HCT116 (cell line): Measurements from ENCODE around the gene ATN1. TPM values are rescaled to one million over a fixed set of nuclear protein-coding genes. Genes with fewer than 3 reads are reported as not detected.

Source experiments
- ATAC-seq: fragments of 200-7000 bp; cut with Tn5 transposase; 2 replicates; pipeline ENCODE4 v1.9.1; 2020; ENCODE audit warnings: mild to moderate bottlenecking, moderate library complexity
- BruUV-seq: library from RNA; stranded (reverse); fragments of 400-500 nt; replicated peaks from 2 replicates; lab custom pipeline; 2021; lab: Mats Ljungman, UMichigan
- CTCF ChIA-PET: fragments of 300-600 bp; sonication (Branson Sonifier 250); formaldehyde crosslinking; loops from one replicate; lab custom pipeline; 2021; ENCODE audit warnings: antibody characterized with exemption; lab: Charles Lee
- POLR2A ChIA-PET: fragments of 300-600, 350-600 bp; sonication (Branson Sonifier 250); formaldehyde crosslinking; loops from one replicate; lab custom pipeline; 2021; ENCODE audit warnings: antibody characterized with exemption; lab: Charles Lee
- RAD21 ChIA-PET, 2 experiments: fragments of 300-600 bp; sonication (Branson Sonifier 250); formaldehyde crosslinking; loops; one replicate each; lab custom pipeline; 2023; ENCODE audit warnings: low total read pairs in 2 of 2; ENCODE audit not compliant: uncharacterized antibody in 2 of 2, unreplicated experiment in 2 of 2, low non-redundant PET in 1 of 2; lab: Charles Lee
- DNase-seq: peaks from one replicate; pipeline ENCODE4 v3.0.0-alpha.2; 2010; ENCODE audit warnings: low read depth, low spot score
- H2AFZ ChIP-seq: fragments of 200-600 bp; shearing (Covaris generic), sonication (generic); 2 replicates; pipeline ENCODE4 v1.6.1; 2017; ENCODE audit warnings: low read depth, mixed run types, mixed read lengths, antibody characterized with exemption, low read length; ENCODE audit not compliant: poor library complexity, severe bottlenecking
- H3K27ac ChIP-seq: 2 replicates; pipeline ENCODE4 v1.5.1; 2012; ENCODE audit warnings: low read depth, low read length
- H3K27me3 ChIP-seq: fragments of 200-600 bp; sonication (generic); 2 replicates; pipeline ENCODE4 v1.6.1; 2016; ENCODE audit warnings: mixed run types, low read length, mixed read lengths; ENCODE audit not compliant: insufficient read depth
- H3K36me3 ChIP-seq, 2 experiments: fragments of 200-500 bp in 1 of 2; fragments of 200-600 bp in 1 of 2; sonication (Bioruptor generic) in 1 of 2; sonication (generic) in 1 of 2; 2 replicates each; pipeline versions ENCODE4 v1.5.1 to v1.6.1; 2014 to 2016; ENCODE audit warnings: low read length in 2 of 2, inconsistent platforms in 1 of 2, mixed read lengths in 1 of 2, mixed run types in 1 of 2; ENCODE audit not compliant: insufficient read depth in 2 of 2, control insufficient read depth in 1 of 2
- H3K4me1 ChIP-seq, 2 experiments: fragments of 200-600 bp in 1 of 2; sonication (generic) in 1 of 2; 2 replicates each; pipeline versions ENCODE4 v1.5.1 to v1.6.1; 2012 to 2017; ENCODE audit warnings: low read length in 2 of 2, inconsistent platforms in 1 of 2, mild to moderate bottlenecking in 1 of 2, mixed read lengths in 1 of 2, mixed run types in 1 of 2, moderate library complexity in 1 of 2; ENCODE audit not compliant: insufficient read depth in 2 of 2, control insufficient read depth in 1 of 2
- H3K4me2 ChIP-seq: fragments of 200-600 bp; sonication (generic); 2 replicates; pipeline ENCODE4 v1.6.1; 2017; ENCODE audit warnings: mixed run types, low read length, mixed read lengths
- H3K4me3 ChIP-seq, 2 experiments: fragments of 200-600 bp in 1 of 2; sonication (generic) in 1 of 2; replicated peaks in 1 of 2; 2 replicates each; pipeline ENCODE4 v1.5.1; 2011 to 2016; ENCODE audit warnings: low read length in 2 of 2, control low read depth in 1 of 2, low read depth in 1 of 2, mild to moderate bottlenecking in 1 of 2, mixed read lengths in 1 of 2, mixed run types in 1 of 2
- H3K79me2 ChIP-seq: fragments of 200-600 bp; sonication (generic); 2 replicates; pipeline ENCODE4 v1.6.1; 2017; ENCODE audit warnings: mild to moderate bottlenecking, mixed run types, low read length, moderate library complexity, mixed read lengths; ENCODE audit not compliant: insufficient read depth
- H3K9ac ChIP-seq: fragments of 200-600 bp; sonication (generic); 2 replicates; pipeline ENCODE4 v1.6.1; 2016; ENCODE audit warnings: low read length, mixed read lengths
- H3K9me2 ChIP-seq: fragments of 200-600 bp; sonication (generic), shearing (Covaris generic); 2 replicates; pipeline ENCODE4 v1.6.1; 2017; ENCODE audit warnings: mixed run types, mild to moderate bottlenecking, moderate library complexity; ENCODE audit not compliant: insufficient read depth
- H3K9me3 ChIP-seq, 2 experiments: fragments of 200-500 bp in 1 of 2; fragments of 200-600 bp in 1 of 2; sonication (Bioruptor generic) in 1 of 2; sonication (generic) in 1 of 2; 2 replicates each; pipeline ENCODE4 v1.6.1; 2014 to 2017; ENCODE audit warnings: low read length in 2 of 2, mixed read lengths in 2 of 2, inconsistent platforms in 1 of 2, low read depth in 1 of 2, mild to moderate bottlenecking in 1 of 2, mixed run types in 1 of 2, moderate library complexity in 1 of 2; ENCODE audit not compliant: control insufficient read depth in 1 of 2, insufficient read depth in 1 of 2
- H4K20me1 ChIP-seq: fragments of 200-600 bp; sonication (generic), shearing (Covaris generic); 2 replicates; pipeline ENCODE4 v1.6.1; 2017; ENCODE audit warnings: mixed run types, mild to moderate bottlenecking, moderate library complexity; ENCODE audit not compliant: insufficient read depth
- ATF3 ChIP-seq: IDR thresholded peaks from 2 replicates; pipeline ENCODE4 v1.6.1; 2012
- CBX3 ChIP-seq: IDR thresholded peaks from 2 replicates; pipeline ENCODE4 v1.6.1; 2012; ENCODE audit warnings: low read depth
- CEBPB ChIP-seq: IDR thresholded peaks from 2 replicates; pipeline ENCODE4 v1.6.1; 2012; ENCODE audit warnings: low read depth
- EGR1 ChIP-seq: IDR thresholded peaks from 2 replicates; pipeline ENCODE4 v1.6.1; 2012; ENCODE audit warnings: low read depth
- ELF1 ChIP-seq: IDR thresholded peaks from 2 replicates; pipeline ENCODE4 v1.6.1; 2012; ENCODE audit warnings: low read depth, borderline replicate concordance
- EZH2 ChIP-seq: fragments of 200-600 bp; sonication (generic); IDR thresholded peaks from 2 replicates; pipeline ENCODE4 v1.6.1; 2017; ENCODE audit warnings: antibody characterized with exemption, mixed run types
- EZH2phosphoT487 ChIP-seq: fragments of 200-600 bp; IDR thresholded peaks from 2 replicates; pipeline ENCODE4 v1.6.1; 2018; ENCODE audit warnings: antibody characterized with exemption, borderline replicate concordance
- JUND ChIP-seq: IDR thresholded peaks from 2 replicates; pipeline ENCODE4 v1.6.1; 2012
- POLR2A ChIP-seq: IDR thresholded peaks from 2 replicates; pipeline ENCODE4 v1.7.0; 2011; ENCODE audit warnings: borderline replicate concordance; ENCODE audit not compliant: insufficient read depth, insufficient read length; ENCODE audit errors: extremely low read depth
- SIN3A ChIP-seq: IDR thresholded peaks from 2 replicates; pipeline ENCODE4 v1.6.1; 2012; ENCODE audit warnings: low read depth
- SP1 ChIP-seq: IDR thresholded peaks from 2 replicates; pipeline ENCODE4 v1.6.1; 2012; ENCODE audit warnings: low read depth
- SRF ChIP-seq: IDR thresholded peaks from 2 replicates; pipeline ENCODE4 v1.6.1; 2012; ENCODE audit warnings: low read depth
- TCF7L2 ChIP-seq: IDR thresholded peaks from 2 replicates; pipeline ENCODE4 v1.7.0; 2011; ENCODE audit warnings: borderline replicate concordance, inconsistent platforms; ENCODE audit not compliant: insufficient read depth, insufficient read length; ENCODE audit errors: extremely low read depth
- ZBTB33 ChIP-seq: IDR thresholded peaks from 2 replicates; pipeline ENCODE4 v1.6.1; 2011; ENCODE audit warnings: mild to moderate bottlenecking, low read length, moderate library complexity; ENCODE audit not compliant: insufficient replicate concordance; ENCODE audit errors: extremely low read depth
- ZFX ChIP-seq: fragments of 450-650 bp; IDR thresholded peaks from 2 replicates; pipeline ENCODE4 v1.6.1; 2017
- intact Hi-C: fragments of 100-400 bp; cut with micrococcal nuclease; formaldehyde crosslinking; loops from 2 replicates; pipeline ENCODE4 v1.10.0; 2022
- total RNA-seq: library from RNA; stranded (reverse); gene quantifications from one replicate; pipeline ENCODE4 v1.2.1, GENCODE V29; 2021; ENCODE audit not compliant: unreplicated experiment
- TF ChIP-seq, protein P1 (sequence below): IDR thresholded peaks from 2 replicates; pipeline ENCODE4 v1.6.1; 2012

Gene ATN1
- total RNA-seq, 1 experiment from 2014 or later: 104 TPM

DNA sequence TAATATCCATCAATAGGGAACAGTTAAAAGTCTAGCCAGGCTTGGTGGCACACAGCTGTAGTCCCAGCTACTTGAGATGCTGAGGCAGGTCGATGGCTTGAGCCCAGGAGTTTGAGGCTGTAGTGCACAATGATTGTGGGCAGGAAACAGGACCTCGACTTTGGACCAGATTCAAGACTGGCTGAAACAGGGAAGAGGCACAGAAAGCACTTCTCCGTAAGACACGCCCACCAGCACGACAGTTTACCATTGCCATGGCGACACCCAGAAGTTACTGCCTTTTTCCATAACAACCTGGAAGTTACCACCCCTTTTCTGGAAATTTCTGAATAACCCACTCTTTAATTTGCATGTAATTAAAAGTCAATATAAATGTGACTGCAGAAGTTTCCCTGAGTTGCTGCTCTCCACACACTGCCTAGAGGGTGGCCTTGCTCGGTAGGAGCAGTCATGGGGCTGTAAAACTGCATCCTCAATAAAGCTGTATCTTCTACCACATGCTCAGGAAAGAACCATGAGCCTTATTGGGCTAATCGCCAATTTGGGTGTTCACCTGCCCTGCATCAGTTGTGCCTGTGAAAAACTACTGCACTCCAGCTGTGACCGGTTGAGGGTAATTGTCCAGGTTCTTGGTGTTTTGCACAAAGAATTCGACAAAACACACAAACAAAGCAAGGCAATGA, 27.8 kb upstream of the ATN1 start:
- DNase-seq: no peak
- Histone ChIP-seq H3K9ac (no peak overlapping the region), H3K4me3 (no peak overlapping the region), H3K27me3 (no peaks in the 10 kb centered on the region), H3K9me2 (no peaks in the 10 kb centered on the region), H3K4me1 (peaks cover 8 to 24% of the 10 kb centered on the region in 2 experiments), H3K27ac (no peak overlapping the region), H3K4me2 (0 out of 2 replicates have a peak overlapping the region, but pooled peaks have one; percentile 8), H3K9me3 (no peaks in the 10 kb centered on the region), H3K36me3 (no peaks in the 10 kb centered on the region), H2AFZ (no peak overlapping the region), H4K20me1 (no peaks in the 10 kb centered on the region), H3K79me2 (no peaks in the 10 kb centered on the region)
- TF ChIP-seq SP1 (no peak), TCF7L2 (no peak), EZH2phosphoT487 (no peak), ZBTB33 (no peak), POLR2A (no peak), JUND (no peak), EGR1 (no peak), CBX3 (no peak), CEBPB (no peak), EZH2 (no peak), SIN3A (no peak), SRF (no peak), ATF3 (no peak), ELF1 (no peak), ZFX (no peak)
- TF ChIP-seq, protein P1, sequence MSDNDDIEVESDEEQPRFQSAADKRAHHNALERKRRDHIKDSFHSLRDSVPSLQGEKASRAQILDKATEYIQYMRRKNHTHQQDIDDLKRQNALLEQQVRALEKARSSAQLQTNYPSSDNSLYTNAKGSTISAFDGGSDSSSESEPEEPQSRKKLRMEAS: no peak
- intact Hi-C loops: no loop called here
- ChIA-PET POLR2A (no interaction called here), CTCF (interaction anchor here (1.1 kb wide), 1 partner anchor 28 kb away, joined by 3 read pairs; no protein-coding TSS in a partner anchor), RAD21 (no interaction called here)
- no peak for ATAC-seq
- no TSS peak for BruUV-seq
